Kidney epithelial cell (primary cell): Measurements from ENCODE around the gene GSTP1. TPM values are rescaled to one million over a fixed set of nuclear protein-coding genes. Genes with fewer than 3 reads are reported as not detected.

Experiments used
- DNase-seq: peaks from one replicate; pipeline ENCODE4 v3.0.0-alpha.2; 2010; ENCODE audit warnings: low read depth
- H3K27me3 ChIP-seq: 2 replicates; pipeline ENCODE4 v1.6.0; 2011; ENCODE audit warnings: low read length; ENCODE audit not compliant: control insufficient read depth, insufficient read depth
- H3K36me3 ChIP-seq: 2 replicates; pipeline ENCODE4 v1.5.1; 2011; ENCODE audit warnings: low read length; ENCODE audit not compliant: control insufficient read depth, insufficient read depth
- H3K4me3 ChIP-seq: 2 replicates; pipeline ENCODE4 v1.5.1; 2011; ENCODE audit warnings: low read depth, mild to moderate bottlenecking, control low read depth, low read length
- total RNA-seq: library from RNA; depleted of rRNA; stranded (reverse); fragments of >200 nt; gene quantifications from 2 replicates; pipeline ENCODE4 v1.2.3, GENCODE V29; 2015
- TF ChIP-seq, protein P1 (sequence below): IDR thresholded peaks from 2 replicates; pipeline ENCODE4 v1.5.1; 2011; ENCODE audit warnings: mild to moderate bottlenecking, moderate library complexity, low read length, control low read depth, inconsistent platforms; ENCODE audit not compliant: insufficient read depth, poor library complexity, severe bottlenecking

GSTP1 gene
- total RNA-seq, 1 donor from 2014 or later, result 1,390 TPM

GRCh38 chr11:67606093-67606491 lies 22.5 kb downstream of the GSTP1 start:
- Histone ChIP-seq H3K36me3 (no peaks in the 10 kb centered on the region), H3K27me3 (no peaks in the 10 kb centered on the region), H3K4me3 (peak overlapping the region; percentile 71)
- DNase-seq, result no peak
- TF ChIP-seq, protein P1, sequence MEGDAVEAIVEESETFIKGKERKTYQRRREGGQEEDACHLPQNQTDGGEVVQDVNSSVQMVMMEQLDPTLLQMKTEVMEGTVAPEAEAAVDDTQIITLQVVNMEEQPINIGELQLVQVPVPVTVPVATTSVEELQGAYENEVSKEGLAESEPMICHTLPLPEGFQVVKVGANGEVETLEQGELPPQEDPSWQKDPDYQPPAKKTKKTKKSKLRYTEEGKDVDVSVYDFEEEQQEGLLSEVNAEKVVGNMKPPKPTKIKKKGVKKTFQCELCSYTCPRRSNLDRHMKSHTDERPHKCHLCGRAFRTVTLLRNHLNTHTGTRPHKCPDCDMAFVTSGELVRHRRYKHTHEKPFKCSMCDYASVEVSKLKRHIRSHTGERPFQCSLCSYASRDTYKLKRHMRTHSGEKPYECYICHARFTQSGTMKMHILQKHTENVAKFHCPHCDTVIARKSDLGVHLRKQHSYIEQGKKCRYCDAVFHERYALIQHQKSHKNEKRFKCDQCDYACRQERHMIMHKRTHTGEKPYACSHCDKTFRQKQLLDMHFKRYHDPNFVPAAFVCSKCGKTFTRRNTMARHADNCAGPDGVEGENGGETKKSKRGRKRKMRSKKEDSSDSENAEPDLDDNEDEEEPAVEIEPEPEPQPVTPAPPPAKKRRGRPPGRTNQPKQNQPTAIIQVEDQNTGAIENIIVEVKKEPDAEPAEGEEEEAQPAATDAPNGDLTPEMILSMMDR, result peak; percentile 2

DNA sequence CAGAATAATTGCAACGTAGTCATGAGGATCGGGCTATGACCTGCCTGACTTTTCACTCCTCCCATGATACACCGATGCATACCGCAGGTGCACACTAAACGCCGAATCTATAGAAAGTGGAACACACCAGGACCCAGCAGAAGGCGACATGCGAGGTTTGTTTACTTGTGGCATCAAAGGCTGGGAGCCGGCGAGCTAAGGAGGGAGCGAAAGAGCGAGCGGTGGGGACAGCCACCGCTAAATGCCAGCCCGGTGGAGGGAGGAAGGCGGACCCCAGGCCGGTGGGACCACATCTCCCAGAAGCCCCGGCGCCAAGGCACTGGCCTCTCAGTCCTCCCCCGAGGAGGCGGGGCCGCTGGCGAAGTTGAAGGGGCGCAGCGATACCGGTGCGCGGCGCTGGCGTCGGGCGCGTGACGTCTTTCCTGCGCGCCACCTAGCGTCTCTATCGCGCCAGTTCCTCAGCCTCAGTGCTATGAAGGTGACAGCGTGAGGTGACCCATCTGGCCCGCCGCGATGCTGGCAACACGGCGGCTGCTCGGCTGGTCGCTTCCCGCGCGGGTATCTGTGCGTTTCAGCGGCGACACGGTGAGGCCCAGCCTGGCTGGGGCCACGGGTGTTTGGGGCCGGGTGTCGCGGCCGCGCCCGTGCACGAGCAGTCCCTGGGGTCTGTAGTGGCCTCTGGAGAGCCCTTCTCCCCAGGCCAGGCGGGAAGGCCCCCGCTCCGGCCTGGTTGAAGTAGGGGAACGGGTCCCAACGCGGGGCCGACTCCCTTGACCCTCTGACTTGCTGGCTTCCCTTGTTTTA lies 23.1 kb downstream of the GSTP1 start, which contains the start of gene NDUFV1:
NDUFV1 (plus strand) TSS at position 445 of the 804 bp plus-strand sequence; CDS start at position 514, 69 bp downstream.
- TF ChIP-seq, protein P1, result peak; percentile 54
- DNase-seq, result peak; percentile 61
- no peaks in the 10 kb centered on the region for H3K27me3 ChIP-seq
- H3K4me3 ChIP-seq, result peak within 1 kb of the TSS; percentile 71
- H3K36me3 ChIP-seq, result no peaks in the 10 kb centered on the region

DNA sequence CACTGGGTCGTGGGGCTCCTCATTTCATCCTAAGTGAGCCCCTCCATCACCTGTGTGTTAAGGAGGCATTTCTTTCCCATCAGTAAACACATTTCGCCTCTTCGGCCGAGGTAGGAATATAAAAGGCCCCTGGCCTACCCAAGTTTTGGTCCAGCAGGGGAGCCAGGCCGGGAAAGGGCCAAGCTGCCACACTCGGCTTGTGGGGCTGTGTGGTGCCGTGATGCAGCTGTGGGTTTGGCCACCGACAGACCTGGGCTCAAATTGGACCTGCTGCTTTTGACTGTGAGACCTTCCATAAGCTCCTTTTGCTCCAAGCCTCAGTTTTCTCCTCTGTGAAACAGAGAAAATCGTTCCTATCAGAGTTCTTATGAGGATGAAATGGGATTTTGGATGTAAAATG lies 23.9 kb downstream of the GSTP1 start:
- Histone ChIP-seq H3K4me3 (peak overlapping the region; percentile 71), H3K36me3 (no peaks in the 10 kb centered on the region), H3K27me3 (no peaks in the 10 kb centered on the region)
- DNase-seq, result no peak
- TF ChIP-seq, protein P1, result no peak

- no peaks in the 10 kb centered on the region for H3K27me3 ChIP-seq
- DNase-seq, result no peak
- TF ChIP-seq, protein P1, result no peak
- no peak overlapping the region for H3K4me3 ChIP-seq
- H3K36me3 ChIP-seq, result no peaks in the 10 kb centered on the region
These were observed 24.9 kb downstream of the GSTP1 start for GRCh38 chr11:67608486-67608885.

DNA sequence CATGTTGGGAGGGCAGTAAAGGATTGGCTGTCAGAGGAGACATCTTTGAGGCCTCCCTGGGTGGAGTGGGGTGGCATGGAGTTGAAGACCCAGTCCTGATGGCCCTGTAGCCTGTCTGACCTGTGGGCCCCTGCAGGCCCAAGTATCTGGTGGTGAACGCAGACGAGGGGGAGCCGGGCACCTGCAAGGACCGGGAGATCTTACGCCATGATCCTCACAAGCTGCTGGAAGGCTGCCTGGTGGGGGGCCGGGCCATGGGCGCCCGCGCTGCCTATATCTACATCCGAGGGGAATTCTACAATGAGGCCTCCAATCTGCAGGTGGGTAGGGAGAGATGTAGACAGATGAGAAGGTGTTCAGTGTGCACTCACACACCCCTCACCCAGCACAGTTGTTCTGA lies 25.7 kb downstream of the GSTP1 start:
- no peak for DNase-seq
- TF ChIP-seq, protein P1, result no peak
- Histone ChIP-seq H3K36me3 (no peaks in the 10 kb centered on the region), H3K4me3 (no peak overlapping the region), H3K27me3 (no peaks in the 10 kb centered on the region)
